K562 (cell line): Measurements from ENCODE around the gene ACCSL. TPM values are rescaled to one million over a fixed set of nuclear protein-coding genes. Genes with fewer than 3 reads are reported as not detected.

Experiments
- ATAC-seq: fragments of 200-7000 bp; cut with Tn5 transposase; 3 replicates; pipeline ENCODE4 v1.9.1; 2020; ENCODE audit warnings: moderate library complexity
- BruUV-seq: library from RNA; stranded (reverse); fragments of 400-500 nt; replicated peaks from 2 replicates; lab custom pipeline; 2021; lab: Mats Ljungman, UMichigan
- CTCF ChIA-PET: fragments of 300-600 bp; formaldehyde crosslinking; extraction: SDS; loops from one replicate; lab custom pipeline; 2021; ENCODE audit warnings: low intra/inter-chr PET ratio; lab: Yijun Ruan, JAX
- POLR2A ChIA-PET: fragments of 300-600, 350-650 bp; sonication (Branson Sonifier 250); formaldehyde crosslinking; extraction: SDS; loops from one replicate; lab custom pipeline; 2021; ENCODE audit warnings: antibody characterized with exemption, inconsistent platforms; lab: Yijun Ruan, JAX
- DNase-seq, 4 experiments: peaks; one replicate each; pipeline versions ENCODE4 v3.0.0 to v3.0.0-alpha.2; 2011 to 2018; ENCODE audit warnings: low spot score in 3 of 4, mixed read lengths in 3 of 4; ENCODE audit errors: extremely low read depth in 1 of 4
- FAIRE-seq: peaks from 2 replicates; lab custom pipeline; 2011; peaks lifted over from hg19 to GRCh38; lab: Jason Lieb, UNC
- H2AFZ ChIP-seq: 2 replicates; pipeline ENCODE4 v1.6.0; 2011; ENCODE audit warnings: low read depth, low read length, control low read depth, inconsistent platforms
- H3K27ac ChIP-seq: fragments of 200-600 bp; 3 replicates; pipeline ENCODE4 v1.8.0; 2011; ENCODE audit warnings: low read depth, mild to moderate bottlenecking, control low read depth, inconsistent platforms, low read length, moderate library complexity, mixed read lengths; ENCODE audit errors: extremely low read depth
- H3K27me3 ChIP-seq, 2 experiments: fragments of 300-600 bp in 1 of 2; 2 replicates in 1 of 2; 3 replicates in 1 of 2; pipeline versions ENCODE4 v1.6.0 to v1.8.0; 2011; ENCODE audit warnings: inconsistent platforms in 2 of 2, low read length in 2 of 2, mild to moderate bottlenecking in 1 of 2, mixed read lengths in 1 of 2, moderate library complexity in 1 of 2; ENCODE audit not compliant: control insufficient read depth in 2 of 2, insufficient read depth in 2 of 2
- H3K36me3 ChIP-seq: fragments of 300-600 bp; 3 replicates; pipeline ENCODE4 v1.8.0; 2011; ENCODE audit warnings: mild to moderate bottlenecking, low read length, inconsistent platforms; ENCODE audit not compliant: control insufficient read depth, insufficient read depth
- H3K4me1 ChIP-seq, 2 experiments: fragments of 200-600 bp in 1 of 2; replicated peaks in 1 of 2; 2 replicates in 1 of 2; 3 replicates in 1 of 2; pipeline versions ENCODE4 v1.5.1 to v1.8.0; 2011; ENCODE audit warnings: inconsistent platforms in 2 of 2, low read length in 2 of 2, mild to moderate bottlenecking in 1 of 2, mixed read lengths in 1 of 2, moderate library complexity in 1 of 2; ENCODE audit not compliant: control insufficient read depth in 2 of 2, insufficient read depth in 2 of 2
- H3K4me2 ChIP-seq: 2 replicates; pipeline ENCODE4 v1.6.1; 2011; ENCODE audit warnings: low read length, control low read depth, inconsistent platforms, mixed read lengths; ENCODE audit not compliant: insufficient read depth
- H3K4me3 ChIP-seq: fragments of 200-600 bp; sonication (generic), shearing (Covaris generic); 2 replicates; pipeline ENCODE4 v1.5.1; 2016; ENCODE audit warnings: control low read depth, inconsistent platforms
- H3K79me2 ChIP-seq: fragments of 200-600 bp; 3 replicates; pipeline ENCODE4 v1.8.0; 2011; ENCODE audit warnings: low read length, inconsistent platforms; ENCODE audit not compliant: control insufficient read depth, insufficient read depth
- H3K9ac ChIP-seq, 2 experiments: 2 replicates each; pipeline versions ENCODE4 v1.6.0 to v1.6.1; 2011; ENCODE audit warnings: low read depth in 2 of 2, low read length in 2 of 2, control low read depth in 1 of 2, inconsistent platforms in 1 of 2, mild to moderate bottlenecking in 1 of 2, mixed read lengths in 1 of 2; ENCODE audit not compliant: insufficient read depth in 1 of 2
- H3K9me1 ChIP-seq: one replicate; pipeline ENCODE4 v1.6.0; 2011; ENCODE audit warnings: inconsistent platforms, mild to moderate bottlenecking, low read length, moderate library complexity; ENCODE audit not compliant: control insufficient read depth, insufficient read depth
- H3K9me3 ChIP-seq: replicated peaks from 2 replicates; pipeline ENCODE4 v1.5.1; 2011; ENCODE audit warnings: low read depth, low read length, inconsistent platforms; ENCODE audit not compliant: control insufficient read depth, insufficient read depth
- H4K20me1 ChIP-seq: replicated peaks from 2 replicates; pipeline ENCODE4 v1.6.1; 2011; ENCODE audit warnings: low read length, inconsistent platforms, mixed read lengths; ENCODE audit not compliant: control insufficient read depth, insufficient read depth
- AFF4 ChIP-seq: sonication (generic); formaldehyde crosslinking; IDR thresholded peaks from 2 replicates; pipeline ENCODE4 v1.8.0; 2023; ENCODE audit warnings: mild to moderate bottlenecking, missing genetic modification reagents
- ARID4B ChIP-seq: sonication (generic); formaldehyde crosslinking; IDR thresholded peaks from 2 replicates; pipeline ENCODE4 v1.8.0; 2022; ENCODE audit warnings: mild to moderate bottlenecking, missing genetic modification reagents
- CREB1 ChIP-seq, 2 experiments: sonication (generic) in 1 of 2; formaldehyde crosslinking in 1 of 2; IDR thresholded peaks; 2 replicates each; pipeline versions ENCODE4 v1.6.1 to v1.8.0; 2012 to 2022; ENCODE audit warnings: inconsistent platforms in 1 of 2, mild to moderate bottlenecking in 1 of 2, missing genetic modification reagents in 1 of 2, moderate library complexity in 1 of 2
- FOXJ2 ChIP-seq: fragments of 200-800 bp; sonication (Bioruptor generic); IDR thresholded peaks from 2 replicates; pipeline ENCODE4 v1.6.1; 2016; ENCODE audit warnings: missing genetic modification characterization, missing compliant biosample characterization
- RFX5 ChIP-seq: IDR thresholded peaks from 2 replicates; pipeline ENCODE4 v1.6.1; 2011; ENCODE audit warnings: low read depth, mild to moderate bottlenecking, improper control_type of control experiment, low read length
- ZNF175 ChIP-seq: fragments of 200-800 bp; sonication (Bioruptor generic); IDR thresholded peaks from 2 replicates; pipeline ENCODE4 v1.6.1; 2016; ENCODE audit warnings: low read depth, mild to moderate bottlenecking, missing genetic modification characterization, missing compliant biosample characterization
- ZNF217 ChIP-seq: sonication (generic); formaldehyde crosslinking; IDR thresholded peaks from 2 replicates; pipeline ENCODE4 v1.8.0; 2022; ENCODE audit warnings: mild to moderate bottlenecking, missing genetic modification reagents
- ZNF57 ChIP-seq: fragments of 450-650 bp; formaldehyde crosslinking; IDR thresholded peaks from 2 replicates; pipeline ENCODE4 v1.4.0; 2020; ENCODE audit warnings: mild to moderate bottlenecking, moderate library complexity
- WGBS: fragments of 100-300 bp; shearing (Covaris generic); methylation state at CpG from one replicate; pipeline ENCODE4 v1.1.6; 2016; ENCODE audit warnings: low coverage, mixed read lengths; ENCODE audit not compliant: insufficient coverage; ENCODE audit errors: missing lambda C conversion rate; 5-methylcytosine and 5-hydroxymethylcytosine counted together
- in situ Hi-C: fragments of 300-500 bp; cut with MboI; formaldehyde crosslinking; loops from 4 replicates; pipeline ENCODE4 v1.15.0; 2018; ENCODE audit warnings: inconsistent platforms, mixed read lengths
- intact Hi-C: fragments of 100-400 bp; cut with micrococcal nuclease; formaldehyde crosslinking; loops from 2 replicates; pipeline ENCODE4 v1.14.2; 2022
- polyA plus RNA-seq, 8 experiments: library from polyadenylated mRNA; depleted of rRNA in 4 of 8; stranded (reverse) in 5 of 8; unstranded in 3 of 8; fragments of >200 nt; fragmentation: Nextera tagmentation in 2 of 8; fragmentation: Illumina TruSeq in 1 of 8; extraction: Ambion mirVana in 2 of 8; extraction: Trizol in 1 of 8; gene quantifications; 2 replicates each; pipeline versions ENCODE4 v1.2.1 to v1.2.3, GENCODE V29; 2011 to 2014; ENCODE audit warnings: inconsistent platforms in 1 of 8, missing spikeins in 1 of 8
- total RNA-seq, 7 experiments: library from RNA; depleted of rRNA in 6 of 7; stranded (reverse); fragments of >200 nt in 6 of 7; fragmentation: Illumina TruSeq in 2 of 7; extraction: Trizol in 2 of 7; gene quantifications; 2 replicates each; pipeline versions ENCODE4 v1.2.1 to v1.2.3, GENCODE V29; 2011 to 2021; ENCODE audit warnings: low replicate concordance in 1 of 7
- TF ChIP-seq, protein P1 (sequence below): sonication (generic); formaldehyde crosslinking; IDR thresholded peaks from 2 replicates; pipeline ENCODE4 v1.8.1; 2022; ENCODE audit warnings: missing genetic modification reagents

Gene ACCSL
- total and polyA plus RNA-seq, 9 of the 15 experiments (the other 6 are each of a cell fraction or from before 2014, with no cell fraction given): not detected

DNA sequence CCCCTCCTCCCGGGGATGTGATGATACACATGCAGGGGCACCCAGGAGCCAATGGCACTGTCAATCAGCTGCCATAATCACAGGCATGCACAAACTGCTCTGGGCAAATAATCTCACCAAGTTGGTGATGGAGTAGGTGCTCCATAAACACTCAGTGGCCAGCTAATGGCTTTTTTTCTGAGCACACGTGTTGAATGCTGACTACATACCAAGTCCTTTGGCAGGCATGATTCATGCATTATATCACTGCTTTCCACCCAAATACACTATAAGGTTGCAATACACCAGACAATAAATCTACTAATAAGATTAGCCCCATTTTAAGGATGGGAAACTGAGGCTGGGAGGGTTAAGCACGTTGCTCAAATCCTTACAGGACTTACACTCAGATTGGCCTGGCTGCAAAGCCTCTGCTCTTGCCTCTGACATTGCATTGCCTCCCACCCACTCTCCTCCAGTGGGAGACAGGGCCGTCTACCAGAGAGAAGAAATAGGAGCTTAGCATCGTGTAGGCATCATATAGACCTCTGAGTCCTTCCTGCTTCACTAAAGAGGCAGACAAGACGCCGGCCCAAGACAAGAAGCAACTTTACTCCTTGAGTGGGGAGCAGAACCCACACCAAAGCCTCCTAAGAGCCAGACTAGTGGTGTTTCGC is 32.7 kb upstream of the ACCSL start:
- H3K9me3 ChIP-seq: no peaks in the 10 kb centered on the region
- H3K9ac ChIP-seq: no peak overlapping the region
- in situ Hi-C loops (no loop called here), intact Hi-C loops (no loop called here)
- ChIA-PET POLR2A (interaction anchor here (0.6 to 1.6 kb wide), 6 partner anchors 11 to 618 kb away, joined by 3 to 4 read pairs (median 3); no protein-coding TSS in a partner anchor), CTCF (no interaction called here)
- H3K27ac ChIP-seq: no peak overlapping the region
- H3K79me2 ChIP-seq: no peaks in the 10 kb centered on the region
- H3K4me3 ChIP-seq: no peak overlapping the region
- no peaks in the 10 kb centered on the region for H4K20me1 ChIP-seq
- DNase-seq (no peak), ATAC-seq (no peak), FAIRE-seq (no peak)
- no peaks in the 10 kb centered on the region for H3K9me1 ChIP-seq
- H3K4me2 ChIP-seq: no peak overlapping the region
- H3K36me3 ChIP-seq: no peaks in the 10 kb centered on the region
- H3K4me1 ChIP-seq: no peaks in the 10 kb centered on the region; a peak in 2 of 5 replicates
- no TSS peak for BruUV-seq
- 3% methylated on average over 8 of the region's 8 CpGs for WGBS
- no peak overlapping the region for H2AFZ ChIP-seq
- peaks cover 21 to 40% of the 10 kb centered on the region in 2 experiments; a peak in 4 of 5 replicates for H3K27me3 ChIP-seq
- TF ChIP-seq ARID4B (CRISPR knock-in tag): no peak
- TF ChIP-seq CREB1 (IDR thresholded peaks at IDR 0.05): no peak
- TF ChIP-seq CREB1 (CRISPR knock-in tag; IDR thresholded peaks at IDR 0.05): no peak
- TF ChIP-seq ZNF57 (CRISPR knock-in tag): no peak
- TF ChIP-seq RFX5: no peak
- TF ChIP-seq ZNF217 (CRISPR knock-in tag): no peak
- TF ChIP-seq, protein P1, sequence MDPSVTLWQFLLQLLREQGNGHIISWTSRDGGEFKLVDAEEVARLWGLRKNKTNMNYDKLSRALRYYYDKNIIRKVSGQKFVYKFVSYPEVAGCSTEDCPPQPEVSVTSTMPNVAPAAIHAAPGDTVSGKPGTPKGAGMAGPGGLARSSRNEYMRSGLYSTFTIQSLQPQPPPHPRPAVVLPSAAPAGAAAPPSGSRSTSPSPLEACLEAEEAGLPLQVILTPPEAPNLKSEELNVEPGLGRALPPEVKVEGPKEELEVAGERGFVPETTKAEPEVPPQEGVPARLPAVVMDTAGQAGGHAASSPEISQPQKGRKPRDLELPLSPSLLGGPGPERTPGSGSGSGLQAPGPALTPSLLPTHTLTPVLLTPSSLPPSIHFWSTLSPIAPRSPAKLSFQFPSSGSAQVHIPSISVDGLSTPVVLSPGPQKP (CRISPR knock-in tag): no peak
- no peak for TF ChIP-seq ZNF175
- TF ChIP-seq AFF4 (CRISPR knock-in tag): no peak
- TF ChIP-seq FOXJ2 (tag): no peak
